DMS153 treated with DMSO at 0.1 percent for 48 hours (cell line): ENCODE results near the gene EXOC1.
"Not testable (repeated sequence)": the region's sequence is repeated elsewhere in the genome, so short reads cannot be mapped to it uniquely, and the experiment has no call there.

ENCODE experiments used
- DNase-seq: peaks from one replicate; lab custom pipeline; 2025; ENCODE audit not compliant: unreplicated experiment; lab: John Stamatoyannopoulos, UW

Gene EXOC1, protein sequence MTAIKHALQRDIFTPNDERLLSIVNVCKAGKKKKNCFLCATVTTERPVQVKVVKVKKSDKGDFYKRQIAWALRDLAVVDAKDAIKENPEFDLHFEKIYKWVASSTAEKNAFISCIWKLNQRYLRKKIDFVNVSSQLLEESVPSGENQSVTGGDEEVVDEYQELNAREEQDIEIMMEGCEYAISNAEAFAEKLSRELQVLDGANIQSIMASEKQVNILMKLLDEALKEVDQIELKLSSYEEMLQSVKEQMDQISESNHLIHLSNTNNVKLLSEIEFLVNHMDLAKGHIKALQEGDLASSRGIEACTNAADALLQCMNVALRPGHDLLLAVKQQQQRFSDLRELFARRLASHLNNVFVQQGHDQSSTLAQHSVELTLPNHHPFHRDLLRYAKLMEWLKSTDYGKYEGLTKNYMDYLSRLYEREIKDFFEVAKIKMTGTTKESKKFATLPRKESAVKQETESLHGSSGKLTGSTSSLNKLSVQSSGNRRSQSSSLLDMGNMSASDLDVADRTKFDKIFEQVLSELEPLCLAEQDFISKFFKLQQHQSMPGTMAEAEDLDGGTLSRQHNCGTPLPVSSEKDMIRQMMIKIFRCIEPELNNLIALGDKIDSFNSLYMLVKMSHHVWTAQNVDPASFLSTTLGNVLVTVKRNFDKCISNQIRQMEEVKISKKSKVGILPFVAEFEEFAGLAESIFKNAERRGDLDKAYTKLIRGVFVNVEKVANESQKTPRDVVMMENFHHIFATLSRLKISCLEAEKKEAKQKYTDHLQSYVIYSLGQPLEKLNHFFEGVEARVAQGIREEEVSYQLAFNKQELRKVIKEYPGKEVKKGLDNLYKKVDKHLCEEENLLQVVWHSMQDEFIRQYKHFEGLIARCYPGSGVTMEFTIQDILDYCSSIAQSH

DNA sequence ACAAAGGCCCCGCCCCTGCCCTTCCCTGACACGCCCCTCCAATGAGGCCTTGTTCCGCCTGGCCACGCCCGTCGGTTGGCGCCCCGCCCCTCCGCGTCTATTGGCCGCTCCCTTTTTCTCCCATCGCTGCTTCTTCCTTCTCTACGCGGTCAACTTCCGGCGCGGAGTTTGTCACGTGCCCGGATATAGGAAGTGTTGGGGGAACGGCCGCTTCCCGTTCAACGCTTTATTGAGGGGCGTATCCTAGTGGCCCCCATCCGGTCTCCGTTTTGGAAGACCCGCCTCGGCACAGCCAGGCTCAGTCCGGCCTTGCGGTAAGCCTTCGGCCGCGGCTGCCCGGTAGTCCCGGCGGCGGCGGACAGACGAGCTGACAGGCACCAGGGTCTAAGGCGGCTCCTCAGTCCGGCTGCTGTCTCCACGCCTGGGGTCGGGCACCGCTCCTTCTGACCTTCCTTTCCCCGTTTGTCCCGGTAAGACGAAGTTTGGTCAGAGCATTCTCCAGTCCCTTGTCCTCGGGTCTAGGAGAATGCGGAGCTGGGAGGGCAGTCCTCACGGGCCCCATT is at the start of gene EXOC1:
Gene EXOC1 (plus strand): TSS at position 165 of the 563 bp plus-strand sequence. CDS start 4,676 bp downstream, outside the sequence.
- peak; percentile 80 for DNase-seq

DNA sequence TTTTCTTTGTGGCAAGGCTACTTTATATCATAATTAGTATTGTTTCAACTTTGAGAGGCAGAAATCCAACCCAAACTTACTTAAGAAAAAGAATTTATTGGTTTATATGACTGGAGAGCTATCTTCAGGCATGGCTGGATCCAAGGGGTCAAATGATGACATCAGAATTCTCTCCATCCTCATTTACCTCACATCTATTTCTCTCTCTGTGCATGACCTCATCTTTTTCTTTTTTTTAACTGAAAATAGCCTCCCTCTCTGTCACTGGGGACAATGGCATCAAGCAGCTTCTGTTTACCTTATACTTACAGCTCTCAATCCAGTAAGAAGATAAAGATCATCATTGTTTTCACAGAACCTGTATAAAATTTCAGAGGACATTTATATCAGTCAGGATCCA is 45.9 kb upstream of the EXOC1 start:
- no peak for DNase-seq

- no peak for DNase-seq
Observed at GRCh38 chr4:55808186-55808585, 45.3 kb upstream of the EXOC1 start.

DNA sequence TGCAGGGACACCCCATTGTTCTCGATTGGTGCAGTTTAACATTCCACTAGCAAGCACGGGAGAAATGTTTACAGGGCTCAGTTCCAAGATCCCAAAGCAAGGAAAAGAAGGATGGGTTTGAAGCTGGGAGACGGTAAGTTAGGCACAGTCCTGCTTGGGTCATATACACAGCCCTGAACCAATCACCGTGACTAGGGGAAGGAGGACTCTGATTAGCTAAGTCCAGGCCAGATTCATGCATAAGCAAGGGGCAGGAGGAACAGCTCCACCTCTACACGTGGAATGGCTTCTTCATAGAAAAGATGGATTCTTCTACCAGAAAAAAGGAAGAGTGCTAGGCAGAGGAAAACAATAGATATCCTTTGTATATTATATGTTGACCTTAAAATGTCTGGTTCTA is 44.8 kb upstream of the EXOC1 start:
- DNase-seq = no peak

- no peak for DNase-seq
Observed at GRCh38 chr4:55817691-55818090, 35.8 kb upstream of the EXOC1 start.

DNA sequence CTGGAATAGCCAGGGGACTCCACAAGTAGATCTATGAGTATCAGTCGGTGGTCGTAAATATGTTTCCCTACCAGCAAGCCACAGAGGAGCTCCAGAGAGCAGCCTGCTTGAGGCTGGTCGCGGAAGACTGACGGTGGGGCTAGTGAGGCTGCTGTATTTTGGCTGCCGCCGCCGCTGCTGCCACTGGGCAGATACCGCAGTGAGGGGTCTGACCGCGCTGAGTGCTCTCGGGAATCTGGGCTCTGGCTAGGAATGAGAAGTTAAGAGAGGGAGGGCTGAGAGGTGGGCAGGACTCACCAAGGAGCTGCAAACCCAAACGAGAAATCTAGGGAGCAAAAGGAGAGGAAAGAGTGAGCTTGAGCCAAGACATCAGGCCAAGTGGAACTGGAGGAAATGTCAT is 33.8 kb upstream of the EXOC1 start, which contains the start of gene EXOC1L:
Gene EXOC1L (plus strand): TSS at position 157 of the 400 bp plus-strand sequence. CDS start 237 bp downstream, at position 394.
- DNase-seq = no peak

DNA sequence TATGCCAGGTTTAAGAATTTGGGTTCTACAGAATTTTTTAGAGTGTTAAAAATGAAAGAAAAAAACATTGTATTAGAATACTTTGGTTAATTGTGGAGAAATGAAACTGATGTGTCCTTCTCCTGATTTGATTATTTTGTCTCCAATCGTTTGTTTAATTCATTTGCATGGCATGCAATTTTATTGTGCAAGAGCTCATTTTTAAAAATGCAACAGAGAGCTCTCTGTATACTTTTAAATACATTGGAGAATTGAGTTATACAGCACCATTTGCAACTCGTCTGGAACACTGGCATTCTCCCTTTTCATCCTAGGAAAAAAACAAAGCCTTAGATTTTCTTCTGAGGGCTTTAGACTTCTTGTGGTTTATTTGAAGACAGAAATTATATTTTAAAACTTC is 33.2 kb upstream of the EXOC1 start:
- no peak for DNase-seq

DNA sequence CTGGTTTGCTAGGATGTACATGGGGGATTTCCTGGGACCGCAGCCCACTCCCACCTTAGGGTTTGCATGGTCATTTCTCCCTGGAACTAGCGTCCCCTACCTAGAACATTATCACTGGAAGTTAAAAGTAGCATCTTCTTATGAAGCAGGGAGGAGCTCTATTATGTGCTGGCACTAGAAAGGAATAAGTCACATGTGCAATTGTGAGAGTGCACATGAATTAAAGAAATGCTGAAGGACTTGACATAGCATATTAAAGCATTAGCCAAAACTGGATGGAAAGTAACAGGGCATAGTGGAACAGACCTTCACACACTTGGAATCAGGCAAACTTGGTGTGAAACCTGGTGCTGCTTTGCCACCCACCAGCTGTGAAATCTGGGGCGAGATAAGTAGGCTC is 31.1 kb upstream of the EXOC1 start:
- no peak for DNase-seq

DNA sequence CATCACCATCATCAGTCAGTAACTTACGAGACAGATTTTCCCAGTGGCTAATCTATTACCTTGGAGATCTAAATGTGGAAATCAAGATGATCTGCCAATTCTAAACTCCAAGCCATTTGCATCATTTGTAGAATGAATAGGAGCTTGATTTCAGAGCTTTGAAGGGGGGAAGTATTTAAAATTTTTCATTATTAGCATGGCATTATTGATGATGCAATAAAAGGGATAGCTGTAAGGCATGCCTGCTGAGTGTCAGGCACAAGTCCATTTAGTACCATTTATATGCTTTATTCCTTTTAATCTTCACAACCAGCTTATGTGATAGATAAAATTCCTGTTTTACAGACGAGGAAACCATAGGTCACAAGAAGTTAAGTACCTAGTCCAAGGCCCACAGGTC is 28.6 kb upstream of the EXOC1 start:
- DNase-seq = no peak

DNA sequence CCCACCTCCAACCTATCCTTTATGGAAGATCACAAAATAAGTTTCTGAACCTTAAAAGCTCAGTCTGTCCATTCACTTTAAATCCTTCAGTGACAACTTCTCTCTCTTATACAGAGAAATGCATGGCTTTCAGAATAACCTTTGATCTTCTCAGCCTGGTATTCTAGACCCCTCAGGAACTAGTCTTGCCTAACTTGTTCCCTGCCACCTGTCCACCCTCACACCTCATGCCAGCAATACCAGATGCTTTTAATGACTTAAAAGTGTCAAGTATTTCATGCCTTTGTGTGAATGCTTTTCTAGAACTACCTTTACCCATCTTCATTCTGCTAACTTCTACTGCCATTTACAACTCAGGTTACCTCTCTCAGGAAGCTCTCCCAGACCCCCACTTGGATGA is 26.5 kb upstream of the EXOC1 start:
- DNase-seq = no peak

GRCh38 chr4:55827582-55827981 is 25.9 kb upstream of the EXOC1 start:
- no peak for DNase-seq

- DNase-seq = no peak
Observed at GRCh38 chr4:55830048-55830447, 23.4 kb upstream of the EXOC1 start.

DNA sequence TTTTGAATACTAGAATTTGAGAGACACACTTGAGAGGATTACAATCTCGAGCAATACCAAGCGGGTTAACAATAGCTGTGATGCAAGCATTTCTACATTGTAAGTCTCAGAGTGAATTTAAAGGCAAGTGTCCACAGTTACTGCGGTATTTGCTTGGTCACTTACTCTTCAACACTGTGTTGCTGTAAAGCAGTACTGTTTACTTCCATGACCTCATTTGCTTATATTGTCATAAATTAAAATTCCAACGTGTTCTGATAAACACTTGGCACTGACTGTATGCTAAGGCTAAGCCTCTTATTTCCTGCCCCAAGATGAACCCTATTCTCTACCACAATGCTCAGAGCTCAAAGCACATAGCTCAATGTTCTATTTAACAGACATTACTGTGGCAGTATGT is 22.7 kb upstream of the EXOC1 start:
- no peak for DNase-seq

GRCh38 chr4:55834086-55834795 is 19.2 kb upstream of the EXOC1 start:
- no peak for DNase-seq

GRCh38 chr4:55837903-55838302 is 15.5 kb upstream of the EXOC1 start:
- no peak for DNase-seq

DNA sequence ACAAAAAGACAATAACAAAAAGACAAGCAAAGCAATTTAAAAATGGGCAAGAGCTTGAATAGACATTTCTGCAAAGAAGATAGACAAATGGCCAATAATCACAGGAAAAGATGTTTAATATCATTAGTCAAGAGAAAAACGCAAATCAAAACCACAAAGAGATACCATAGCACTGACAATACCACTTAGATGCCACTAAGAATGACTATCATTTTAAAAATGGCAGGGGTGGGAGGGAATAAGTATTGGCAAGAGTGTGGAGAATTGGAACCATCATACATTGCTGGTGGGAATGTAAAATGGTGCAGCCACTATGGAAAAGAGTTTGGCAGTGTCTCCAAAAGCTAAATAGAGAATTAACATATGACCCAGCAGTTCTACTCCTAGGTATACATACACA is 15.1 kb upstream of the EXOC1 start:
- no peak for DNase-seq

- no peak for DNase-seq
Observed at GRCh38 chr4:55838952-55839351, 14.5 kb upstream of the EXOC1 start.

- DNase-seq = no peak
Observed at GRCh38 chr4:55840956-55841355, 12.5 kb upstream of the EXOC1 start.

DNA sequence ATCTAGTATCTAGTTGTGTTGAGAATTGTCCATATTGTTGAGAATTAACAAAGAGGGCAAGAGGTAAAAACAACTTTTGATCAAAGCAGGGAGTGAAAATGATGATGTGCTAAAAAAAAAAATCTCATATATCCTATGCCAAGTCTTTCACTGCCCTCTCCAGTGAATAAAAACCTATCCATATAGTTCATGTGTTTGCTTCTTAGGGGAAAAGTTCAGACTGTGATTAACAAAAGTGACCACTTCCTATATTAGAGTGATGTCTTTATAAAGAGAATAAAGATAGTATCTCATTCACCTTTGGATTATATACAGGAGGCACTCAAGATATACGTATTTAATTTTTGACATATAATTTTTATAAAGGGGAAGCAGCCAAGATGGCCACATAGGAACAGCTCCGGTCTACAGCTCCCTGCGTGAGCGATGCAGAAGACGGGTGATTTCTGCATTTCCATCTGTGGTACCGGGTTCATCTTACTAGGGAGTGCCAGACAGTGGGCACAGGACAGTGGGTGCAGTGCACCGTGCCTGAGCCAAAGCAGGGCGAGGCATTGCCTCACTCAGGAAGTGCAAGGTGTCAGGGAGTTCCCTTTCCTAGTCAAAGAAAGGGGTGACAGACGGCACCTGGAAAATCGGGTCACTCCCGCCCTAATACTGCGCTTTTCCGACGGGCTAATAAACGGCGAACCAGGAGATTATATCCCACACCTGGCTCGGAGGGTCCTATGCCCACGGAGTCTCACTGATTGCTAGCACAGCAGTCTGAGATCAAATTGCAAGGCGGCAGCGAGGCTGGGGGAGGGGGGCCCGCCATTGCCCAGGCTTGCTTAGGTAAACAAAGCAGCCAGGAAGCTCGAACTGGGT is 11.8 kb upstream of the EXOC1 start:
- peak; percentile 15 for DNase-seq

DNA sequence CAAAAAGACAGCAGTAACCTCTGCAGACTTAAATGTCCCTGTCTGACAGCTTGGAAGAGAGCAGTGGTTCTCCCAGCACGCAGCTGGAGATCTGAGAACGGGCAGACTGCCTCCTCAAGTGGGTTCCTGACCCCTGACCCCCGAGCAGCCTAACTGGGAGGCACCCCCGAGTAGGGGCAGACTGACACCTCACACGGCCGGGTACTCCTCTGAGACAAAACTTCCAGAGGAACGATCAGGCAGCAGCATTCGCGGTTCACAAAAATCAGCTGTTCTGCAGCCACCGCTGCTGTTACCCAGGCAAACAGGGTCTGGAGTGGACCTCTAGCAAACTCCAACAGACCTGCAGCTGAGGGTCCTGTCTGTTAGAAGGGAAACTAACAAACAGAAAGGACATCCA is 11.1 kb upstream of the EXOC1 start:
- DNase-seq = not testable (repeated sequence)
